ENCODE measurements around the gene YBX2.

YBX2 gene

GRCh38 chr17:7332111-7332510, 37.7 kb upstream of the YBX2 start:
- no peak for TF ChIP-seq CTCF (IDR thresholded peaks at IDR 0.05; ENCODE audit: low read depth, low read length)
- no peak overlapping the region for H3K4me3 ChIP-seq (ENCODE audit: low read depth, low read length)

GRCh38 chr17:7330638-7331015, 36.2 kb upstream of the YBX2 start:
- TF ChIP-seq CTCF (IDR thresholded peaks at IDR 0.05; ENCODE audit: low read depth, low read length): no peak
- peak overlapping the region; percentile 84 for H3K4me3 ChIP-seq (ENCODE audit: low read depth, low read length)

GRCh38 chr17:7329997-7330637, 35.7 kb upstream of the YBX2 start:
- no peak for TF ChIP-seq CTCF (IDR thresholded peaks at IDR 0.05; ENCODE audit: low read depth, low read length)
- peak overlapping the region; percentile 84 for H3K4me3 ChIP-seq (ENCODE audit: low read depth, low read length)

- TF ChIP-seq CTCF (IDR thresholded peaks at IDR 0.05; ENCODE audit: low read depth, low read length): no peak
- peak overlapping the region; percentile 84 for H3K4me3 ChIP-seq (ENCODE audit: low read depth, low read length)
These were observed 35.0 kb upstream of the YBX2 start for GRCh38 chr17:7329374-7329996.

- no peak for TF ChIP-seq CTCF (IDR thresholded peaks at IDR 0.05; ENCODE audit: low read depth, low read length)
- H3K4me3 ChIP-seq (ENCODE audit: low read depth, low read length): peak within 1 kb of the TSS; percentile 84
These were observed 34.5 kb upstream of the YBX2 start, which contains the start of gene NEURL4 for GRCh38 chr17:7328840-7329373. Gene NEURL4 (minus strand): TSS chr17:7329335. CDS start chr17:7329312, 23 bp downstream.

GRCh38 chr17:7328009-7328408, 33.6 kb upstream of the YBX2 start:
- peak overlapping the region; percentile 84 for H3K4me3 ChIP-seq (ENCODE audit: low read depth, low read length)
- no peak for TF ChIP-seq CTCF (IDR thresholded peaks at IDR 0.05; ENCODE audit: low read depth, low read length)

- H3K4me3 ChIP-seq (ENCODE audit: low read depth, low read length): no peak overlapping the region
- no peak for TF ChIP-seq CTCF (IDR thresholded peaks at IDR 0.05; ENCODE audit: low read depth, low read length)
These were observed 33.1 kb upstream of the YBX2 start for GRCh38 chr17:7327501-7327900.

Measured in WI38 (cell line).